HG03521 (cell line): ENCODE measurements around the gene FAM78A.

ENCODE experiments used
- ATAC-seq: cut with Tn5 transposase; IDR thresholded peaks from one replicate; pipeline ENCODE4 v1.9.1; 2021; ENCODE audit warnings: mild to moderate bottlenecking, moderate library complexity; ENCODE audit not compliant: unreplicated experiment

The FAM78A gene

GRCh38 chr9:131276094-131276888, at the start of gene FAM78A:
Gene FAM78A (minus strand): TSS chr9:131276510. CDS start chr9:131276179, 331 bp downstream.
- ATAC-seq = no peak

GRCh38 chr9:131324736-131325679, 48.7 kb upstream of the FAM78A start:
- no peak for ATAC-seq

- no peak for ATAC-seq
Measured at GRCh38 chr9:131323629-131324028, 47.3 kb upstream of the FAM78A start.

- no peak for ATAC-seq
Measured at GRCh38 chr9:131320031-131320685, 43.8 kb upstream of the FAM78A start.

- ATAC-seq = no peak
Measured at GRCh38 chr9:131319486-131319885, 43.2 kb upstream of the FAM78A start.

- ATAC-seq = no peak
Measured at GRCh38 chr9:131318231-131319085, 42.1 kb upstream of the FAM78A start.

GRCh38 chr9:131312822-131313770, 36.8 kb upstream of the FAM78A start:
- ATAC-seq = no peak

GRCh38 chr9:131312246-131312645, 35.9 kb upstream of the FAM78A start:
- ATAC-seq = no peak

- ATAC-seq = no peak
Measured at GRCh38 chr9:131310833-131311554, 34.7 kb upstream of the FAM78A start.

GRCh38 chr9:131309530-131310276, 33.4 kb upstream of the FAM78A start:
- no peak for ATAC-seq

GRCh38 chr9:131308906-131309529, 32.7 kb upstream of the FAM78A start:
- ATAC-seq = no peak

GRCh38 chr9:131308452-131308851, 32.1 kb upstream of the FAM78A start:
- ATAC-seq = no peak

- ATAC-seq = no peak
Measured at GRCh38 chr9:131307974-131308373, 31.7 kb upstream of the FAM78A start.

- ATAC-seq = no peak
Measured at GRCh38 chr9:131306397-131307004, 30.2 kb upstream of the FAM78A start.

GRCh38 chr9:131304676-131305355, 28.5 kb upstream of the FAM78A start:
- no peak for ATAC-seq
